ENCODE measurements around the gene CMTM3. TPM values are rescaled to one million over a fixed set of nuclear protein-coding genes. Genes with fewer than 3 reads are reported as not detected.
"Not testable (repeated sequence)": the region's sequence is repeated elsewhere in the genome, so short reads cannot be mapped to it uniquely, and the experiment has no call there.

CMTM3 gene
- total RNA-seq, 6 experiments from 2014 or later: 1.6 to 9.6 (median 5.4) TPM

DNA sequence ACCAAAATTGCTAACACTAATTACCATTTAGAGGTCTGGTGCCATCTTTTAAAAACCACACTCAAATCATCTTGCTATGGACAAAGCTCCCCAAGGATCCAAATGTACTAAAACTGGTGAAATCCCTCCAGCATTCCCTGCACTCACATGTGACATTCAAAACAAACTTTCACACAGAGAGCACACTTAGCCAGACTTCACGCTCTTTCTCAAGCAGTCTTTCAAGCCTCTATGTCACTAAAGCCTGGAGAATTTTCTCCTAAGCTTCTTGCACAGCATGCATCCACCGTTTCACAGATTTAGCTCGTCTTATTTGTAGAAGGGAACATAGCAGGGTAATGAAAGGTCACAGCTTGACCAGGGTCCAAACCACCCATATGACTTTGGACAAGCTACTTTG is 19.3 kb downstream of the CMTM3 start:
- Histone ChIP-seq H3K36me3 (no peaks in the 10 kb centered on the region), H3K4me3 (no peak overlapping the region), H3K9me3 (no peaks in the 10 kb centered on the region), H3K27me3 (no peaks in the 10 kb centered on the region), H3K27ac (no peak overlapping the region), H3K4me1 (peaks cover 0 to 6% (median 3%) of the 10 kb centered on the region in 4 donors)
- 77% methylated on average over 3 of the region's 3 CpGs for WGBS (ENCODE audit: insufficient coverage, low coverage, low lambda C conversion rate, missing lambda C conversion rate)
- TF ChIP-seq, protein P1, sequence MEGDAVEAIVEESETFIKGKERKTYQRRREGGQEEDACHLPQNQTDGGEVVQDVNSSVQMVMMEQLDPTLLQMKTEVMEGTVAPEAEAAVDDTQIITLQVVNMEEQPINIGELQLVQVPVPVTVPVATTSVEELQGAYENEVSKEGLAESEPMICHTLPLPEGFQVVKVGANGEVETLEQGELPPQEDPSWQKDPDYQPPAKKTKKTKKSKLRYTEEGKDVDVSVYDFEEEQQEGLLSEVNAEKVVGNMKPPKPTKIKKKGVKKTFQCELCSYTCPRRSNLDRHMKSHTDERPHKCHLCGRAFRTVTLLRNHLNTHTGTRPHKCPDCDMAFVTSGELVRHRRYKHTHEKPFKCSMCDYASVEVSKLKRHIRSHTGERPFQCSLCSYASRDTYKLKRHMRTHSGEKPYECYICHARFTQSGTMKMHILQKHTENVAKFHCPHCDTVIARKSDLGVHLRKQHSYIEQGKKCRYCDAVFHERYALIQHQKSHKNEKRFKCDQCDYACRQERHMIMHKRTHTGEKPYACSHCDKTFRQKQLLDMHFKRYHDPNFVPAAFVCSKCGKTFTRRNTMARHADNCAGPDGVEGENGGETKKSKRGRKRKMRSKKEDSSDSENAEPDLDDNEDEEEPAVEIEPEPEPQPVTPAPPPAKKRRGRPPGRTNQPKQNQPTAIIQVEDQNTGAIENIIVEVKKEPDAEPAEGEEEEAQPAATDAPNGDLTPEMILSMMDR (IDR thresholded peaks at IDR 0.05): no peak
- no peak for TF ChIP-seq POLR2A (IDR thresholded peaks at IDR 0.05)
- no peak for DNase-seq
- intact Hi-C loops (cut with DNase I): no loop called here
- no peak for ATAC-seq

DNA sequence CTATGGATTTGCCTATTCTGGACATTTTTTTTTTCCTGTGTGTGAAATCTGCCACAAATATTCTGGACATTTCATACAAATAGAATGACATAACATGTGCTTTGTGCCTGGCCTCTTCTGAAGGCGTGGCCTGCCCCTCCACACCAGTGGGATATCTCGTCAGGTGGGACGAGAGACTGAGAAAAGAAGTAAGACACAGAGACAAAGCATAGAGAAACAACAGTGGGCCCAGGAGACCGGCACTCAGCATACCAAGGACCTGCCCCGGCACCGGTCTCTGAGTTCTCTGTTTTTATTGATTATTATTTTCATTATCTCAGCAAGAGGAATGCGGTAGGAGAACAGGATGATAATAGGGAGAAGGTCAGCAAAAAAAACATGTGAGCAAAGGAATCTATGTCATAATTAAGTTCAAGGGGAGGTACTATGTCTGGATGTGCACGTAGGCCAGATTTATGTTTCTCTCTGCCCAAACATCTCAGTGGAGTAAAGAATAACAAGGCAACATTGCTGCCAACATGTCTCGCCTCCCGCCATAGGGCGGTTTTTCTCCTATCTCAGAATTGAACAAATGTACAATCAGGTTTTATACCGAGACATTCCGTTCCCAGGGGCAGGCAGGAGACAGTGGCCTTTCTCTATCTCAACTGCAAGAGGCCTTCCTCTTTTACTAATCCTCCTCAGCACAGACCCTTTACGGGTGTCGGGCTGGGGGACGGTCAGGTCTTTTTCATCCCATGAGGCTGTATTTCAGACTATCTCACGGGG is 23.3 kb downstream of the CMTM3 start:
- H3K27me3 ChIP-seq; H3K4me1 ChIP-seq; DNase-seq; intact Hi-C loops (cut with DNase I); H3K4me3 ChIP-seq; H3K27ac ChIP-seq; H3K36me3 ChIP-seq; H3K9me3 ChIP-seq; ATAC-seq: not testable (repeated sequence)
- 89% methylated on average over 11 of the region's 17 CpGs for WGBS (ENCODE audit: insufficient coverage, low coverage, low lambda C conversion rate, missing lambda C conversion rate)

DNA sequence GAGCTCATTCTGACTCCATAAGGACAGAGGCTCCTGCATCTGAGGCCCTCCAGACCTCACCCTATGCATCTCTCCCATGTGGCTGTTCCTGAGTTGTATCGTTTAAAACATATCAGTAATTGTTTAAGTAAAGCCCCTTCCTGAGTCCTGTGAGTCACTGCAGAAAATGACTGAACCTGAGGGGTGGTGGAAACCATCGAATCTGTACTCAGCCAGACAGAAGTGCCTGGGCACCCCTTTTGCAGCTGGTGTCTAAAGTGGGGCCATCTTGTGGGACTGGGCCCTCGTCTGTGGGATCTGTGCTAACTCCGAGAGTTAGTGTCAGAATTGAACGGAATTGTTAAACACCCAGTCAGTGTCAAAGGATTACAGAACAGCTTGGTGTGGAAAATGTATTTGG is 25.4 kb downstream of the CMTM3 start:
- H3K4me3 ChIP-seq: no peak overlapping the region
- no peak overlapping the region for H3K27ac ChIP-seq
- H3K27me3 ChIP-seq: no peaks in the 10 kb centered on the region
- ATAC-seq: no peak
- no peaks in the 10 kb centered on the region for H3K36me3 ChIP-seq
- DNase-seq: no peak
- no peaks in the 10 kb centered on the region for H3K4me1 ChIP-seq
- no peaks in the 10 kb centered on the region for H3K9me3 ChIP-seq
- 85% methylated on average over 3 of the region's 5 CpGs for WGBS (ENCODE audit: insufficient coverage, low coverage, low lambda C conversion rate, missing lambda C conversion rate)
- TF ChIP-seq POLR2A (IDR thresholded peaks at IDR 0.05): no peak
- TF ChIP-seq, protein P1 (IDR thresholded peaks at IDR 0.05): no peak
- intact Hi-C loops (cut with DNase I): no loop called here

DNA sequence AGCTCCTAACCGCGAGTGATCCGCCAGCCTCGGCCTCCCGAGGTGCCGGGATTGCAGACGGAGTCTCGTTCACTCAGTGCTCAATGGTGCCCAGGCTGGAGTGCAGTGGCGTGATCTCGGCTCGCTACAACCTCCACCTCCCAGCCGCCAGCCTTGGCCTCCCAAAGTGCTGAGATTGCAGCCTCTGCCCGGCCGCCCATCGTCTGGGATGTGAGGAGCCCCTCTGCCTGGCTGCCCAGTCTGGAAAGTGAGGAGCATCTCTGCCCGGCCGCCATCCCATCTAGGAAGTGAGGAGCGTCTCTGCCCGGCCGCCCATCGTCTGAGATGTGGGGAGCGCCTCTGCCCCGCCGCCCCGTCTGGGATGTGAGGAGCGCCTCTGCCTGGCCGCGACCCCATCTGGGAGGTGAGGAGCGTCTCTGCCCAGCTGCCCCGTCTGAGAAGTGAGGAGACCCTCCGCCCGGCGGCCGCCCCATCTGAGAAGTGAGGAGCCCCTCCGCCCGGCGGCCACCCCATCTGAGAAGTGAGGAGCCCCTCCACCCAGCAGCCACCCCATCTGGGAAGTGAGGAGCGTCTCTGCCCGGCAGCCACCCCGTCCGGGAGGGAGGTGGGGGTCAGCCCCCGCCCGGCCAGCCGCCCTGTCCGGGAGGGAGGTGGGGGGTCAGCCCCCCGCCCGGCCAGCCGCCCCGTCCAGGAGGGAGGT is 26.2 kb downstream of the CMTM3 start:
- DNase-seq; H3K27me3 ChIP-seq; H3K4me3 ChIP-seq; H3K36me3 ChIP-seq; H3K4me1 ChIP-seq; H3K27ac ChIP-seq; H3K9me3 ChIP-seq; intact Hi-C loops (cut with DNase I); ATAC-seq: not testable (repeated sequence)
- WGBS (ENCODE audit: insufficient coverage, low coverage, low lambda C conversion rate, missing lambda C conversion rate): no CpG with 5 or more reads among the region's 49 CpGs

DNA sequence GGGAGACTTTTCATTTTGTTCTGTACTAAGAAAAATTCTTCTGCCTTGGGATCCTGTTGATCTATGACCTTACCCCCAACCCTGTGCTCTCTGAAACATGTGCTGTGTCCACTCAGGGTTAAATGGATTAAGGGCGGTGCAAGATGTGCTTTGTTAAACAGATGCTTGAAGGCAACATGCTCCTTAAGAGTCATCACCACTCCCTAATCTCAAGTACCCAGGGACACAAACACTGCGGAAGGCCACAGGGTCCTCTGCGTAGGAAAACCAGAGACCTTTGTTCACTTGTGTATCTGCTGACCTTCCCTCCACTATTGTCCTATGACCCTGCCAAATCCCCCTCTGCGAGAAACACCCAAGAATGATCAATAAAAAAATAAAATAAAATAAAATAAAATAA is 27.1 kb downstream of the CMTM3 start:
- ATAC-seq; H3K27me3 ChIP-seq; H3K4me1 ChIP-seq; H3K4me3 ChIP-seq; H3K9me3 ChIP-seq; H3K36me3 ChIP-seq; DNase-seq; intact Hi-C loops (cut with DNase I); H3K27ac ChIP-seq: not testable (repeated sequence)
- 100% methylated on average over 2 of the region's 4 CpGs for WGBS (ENCODE audit: insufficient coverage, low coverage, low lambda C conversion rate, missing lambda C conversion rate)

DNA sequence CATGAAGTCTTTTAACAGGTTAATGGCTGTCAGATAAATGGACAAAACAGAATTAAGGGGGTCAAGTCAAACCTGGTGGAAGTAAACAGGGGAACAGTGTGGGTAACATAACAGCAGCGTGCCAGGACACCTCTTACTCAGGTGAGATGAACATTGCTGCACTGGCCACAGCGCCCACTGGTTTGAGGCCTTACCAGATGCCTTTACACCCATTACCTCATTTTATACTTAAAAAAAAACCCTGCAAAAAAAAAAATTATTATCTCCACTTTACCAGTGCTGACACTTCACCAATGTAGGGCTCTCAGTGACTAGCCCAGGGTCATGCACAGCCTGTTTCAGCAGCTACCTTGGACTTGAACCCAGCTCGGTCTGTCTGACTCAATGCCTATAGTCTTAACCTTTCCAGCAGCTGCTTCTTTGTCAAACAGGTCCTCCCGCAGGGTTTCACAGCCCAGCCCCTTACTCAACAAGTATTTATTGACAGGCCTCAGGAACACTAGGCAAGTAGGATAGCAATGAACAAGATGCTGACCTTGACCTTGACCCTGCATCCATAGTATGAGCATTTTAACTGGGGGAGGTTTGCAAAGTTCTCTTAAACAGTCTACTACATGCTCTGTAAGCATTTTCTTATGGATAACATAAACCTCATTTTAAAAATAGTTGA is 30.2 kb downstream of the CMTM3 start:
- Histone ChIP-seq H3K36me3 (no peaks in the 10 kb centered on the region), H3K9me3 (no peaks in the 10 kb centered on the region), H3K4me1 (no peaks in the 10 kb centered on the region), H3K27me3 (no peaks in the 10 kb centered on the region), H3K27ac (no peak overlapping the region), H3K4me3 (no peak overlapping the region)
- no peak for ATAC-seq
- no peak for DNase-seq
- intact Hi-C loops (cut with DNase I): no loop called here
- 89% methylated on average over 3 of the region's 4 CpGs for WGBS (ENCODE audit: insufficient coverage, low coverage, low lambda C conversion rate, missing lambda C conversion rate)
- TF ChIP-seq, protein P1 (IDR thresholded peaks at IDR 0.05): no peak
- TF ChIP-seq POLR2A (IDR thresholded peaks at IDR 0.05): no peak
